KMS-11 (cell line): ENCODE data around the gene TMEM250.

Source experiments
- H2AFZ ChIP-seq: fragments of 200-600 bp; sonication (generic); 2 replicates; pipeline ENCODE4 v1.6.1; 2016; ENCODE audit warnings: antibody characterized with exemption, mixed run types, low read depth
- H3K27ac ChIP-seq: fragments of 200-600 bp; sonication (generic); 2 replicates; pipeline ENCODE4 v1.6.1; 2016; ENCODE audit warnings: mild to moderate bottlenecking, mixed run types
- H3K27me3 ChIP-seq: fragments of 200-600 bp; sonication (generic); 2 replicates; pipeline ENCODE4 v1.6.1; 2017; ENCODE audit warnings: mild to moderate bottlenecking, low read depth, mixed run types, moderate library complexity; ENCODE audit not compliant: insufficient read depth
- H3K36me3 ChIP-seq: fragments of 200-600 bp; sonication (generic); 2 replicates; pipeline ENCODE4 v1.6.1; 2017; ENCODE audit warnings: mild to moderate bottlenecking, mixed run types; ENCODE audit not compliant: insufficient read depth
- H3K4me1 ChIP-seq: fragments of 200-600 bp; sonication (generic); 2 replicates; pipeline ENCODE4 v1.6.1; 2016; ENCODE audit warnings: mild to moderate bottlenecking, low read depth, mixed run types; ENCODE audit not compliant: poor library complexity, severe bottlenecking
- H3K4me2 ChIP-seq: fragments of 200-600 bp; sonication (generic); 2 replicates; pipeline ENCODE4 v1.7.0; 2016; ENCODE audit warnings: mild to moderate bottlenecking, mixed run types
- H3K4me3 ChIP-seq: fragments of 200-600 bp; sonication (generic); IDR thresholded peaks from 2 replicates; pipeline ENCODE4 v1.6.1; 2017; ENCODE audit warnings: low read depth, low read length, mixed read lengths; ENCODE audit not compliant: insufficient read depth
- H3K79me2 ChIP-seq: fragments of 200-600 bp; sonication (generic); 2 replicates; pipeline ENCODE4 v1.6.1; 2016; ENCODE audit warnings: low read depth, mixed run types; ENCODE audit not compliant: insufficient read depth
- H3K9ac ChIP-seq: fragments of 200-600 bp; sonication (generic); 2 replicates; pipeline ENCODE4 v1.6.1; 2016; ENCODE audit warnings: mild to moderate bottlenecking, mixed run types
- H4K20me1 ChIP-seq: fragments of 200-600 bp; sonication (generic); 2 replicates; pipeline ENCODE4 v1.6.1; 2016; ENCODE audit warnings: mild to moderate bottlenecking, mixed run types; ENCODE audit not compliant: insufficient read depth
- TF ChIP-seq, protein P1 (sequence below): fragments of 200-600 bp; sonication (generic); conservative IDR thresholded peaks from 2 replicates; pipeline ENCODE4 v1.6.1; 2017; ENCODE audit warnings: low read depth, mild to moderate bottlenecking, antibody characterized with exemption, low read length, moderate library complexity, mixed read lengths

TMEM250 gene

GRCh38 chr9:136075134-136075841 is 43.4 kb downstream of the TMEM250 start:
- Histone ChIP-seq H3K4me1 (no peaks in the 10 kb centered on the region), H2AFZ (no peak overlapping the region), H3K9ac (no peak overlapping the region), H3K4me3 (no peak overlapping the region), H3K27me3 (peaks cover 86% of the 10 kb centered on the region), H3K4me2 (no peak overlapping the region), H3K27ac (no peak overlapping the region), H3K79me2 (no peaks in the 10 kb centered on the region), H3K36me3 (no peaks in the 10 kb centered on the region), H4K20me1 (no peaks in the 10 kb centered on the region)
- TF ChIP-seq, protein P1, sequence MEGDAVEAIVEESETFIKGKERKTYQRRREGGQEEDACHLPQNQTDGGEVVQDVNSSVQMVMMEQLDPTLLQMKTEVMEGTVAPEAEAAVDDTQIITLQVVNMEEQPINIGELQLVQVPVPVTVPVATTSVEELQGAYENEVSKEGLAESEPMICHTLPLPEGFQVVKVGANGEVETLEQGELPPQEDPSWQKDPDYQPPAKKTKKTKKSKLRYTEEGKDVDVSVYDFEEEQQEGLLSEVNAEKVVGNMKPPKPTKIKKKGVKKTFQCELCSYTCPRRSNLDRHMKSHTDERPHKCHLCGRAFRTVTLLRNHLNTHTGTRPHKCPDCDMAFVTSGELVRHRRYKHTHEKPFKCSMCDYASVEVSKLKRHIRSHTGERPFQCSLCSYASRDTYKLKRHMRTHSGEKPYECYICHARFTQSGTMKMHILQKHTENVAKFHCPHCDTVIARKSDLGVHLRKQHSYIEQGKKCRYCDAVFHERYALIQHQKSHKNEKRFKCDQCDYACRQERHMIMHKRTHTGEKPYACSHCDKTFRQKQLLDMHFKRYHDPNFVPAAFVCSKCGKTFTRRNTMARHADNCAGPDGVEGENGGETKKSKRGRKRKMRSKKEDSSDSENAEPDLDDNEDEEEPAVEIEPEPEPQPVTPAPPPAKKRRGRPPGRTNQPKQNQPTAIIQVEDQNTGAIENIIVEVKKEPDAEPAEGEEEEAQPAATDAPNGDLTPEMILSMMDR, result no peak

DNA sequence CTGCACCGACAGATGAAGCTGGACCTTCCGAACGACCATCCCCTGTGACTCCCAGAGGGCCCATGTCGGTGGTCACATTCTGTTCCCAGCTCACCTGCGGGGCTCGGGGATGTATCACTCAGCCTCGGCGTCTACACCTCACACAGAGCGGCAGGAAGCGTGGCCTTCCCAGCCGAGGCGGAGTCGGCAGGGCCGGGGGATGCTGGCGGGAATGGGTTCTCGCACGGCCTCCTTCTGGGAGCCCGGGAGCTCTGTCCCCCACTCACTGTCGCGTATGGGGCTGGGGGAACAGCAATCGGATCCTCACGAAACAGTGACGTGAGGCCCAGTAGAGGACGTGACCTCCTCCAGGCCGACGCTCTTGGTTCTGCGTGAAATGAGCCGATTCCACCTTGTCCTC is 44.0 kb downstream of the TMEM250 start:
- no peaks in the 10 kb centered on the region for H3K4me1 ChIP-seq
- no peak overlapping the region for H2AFZ ChIP-seq
- H3K4me2 ChIP-seq, result no peak overlapping the region
- H3K27ac ChIP-seq, result no peak overlapping the region
- H3K27me3 ChIP-seq, result peaks cover 86% of the 10 kb centered on the region
- no peaks in the 10 kb centered on the region for H3K79me2 ChIP-seq
- H4K20me1 ChIP-seq, result no peaks in the 10 kb centered on the region
- H3K9ac ChIP-seq, result no peak overlapping the region
- no peaks in the 10 kb centered on the region for H3K36me3 ChIP-seq
- TF ChIP-seq, protein P1, result no peak
- no peak overlapping the region for H3K4me3 ChIP-seq
